Activated naive CD8-positive, alpha-beta T cell (primary cell): ENCODE results near the gene PRTG.
"Not testable (repeated sequence)": the region's sequence is repeated elsewhere in the genome, so short reads cannot be mapped to it uniquely, and the experiment has no call there.

Experiments
- H3K27ac Mint-ChIP-seq: one replicate; pipeline ENCODE4 v1.8.0; 2021; ENCODE audit warnings: mixed read lengths
- H3K27me3 Mint-ChIP-seq: one replicate; pipeline ENCODE4 v1.8.0; 2021; ENCODE audit warnings: mixed read lengths
- H3K36me3 Mint-ChIP-seq: one replicate; pipeline ENCODE4 v1.8.0; 2021; ENCODE audit warnings: mixed read lengths
- H3K4me1 Mint-ChIP-seq: one replicate; pipeline ENCODE4 v1.8.0; 2021; ENCODE audit warnings: low read depth, mixed read lengths
- H3K4me3 Mint-ChIP-seq: one replicate; pipeline ENCODE4 v1.8.0; 2021; ENCODE audit warnings: mild to moderate bottlenecking, mixed read lengths
- H3K9me3 Mint-ChIP-seq: one replicate; pipeline ENCODE4 v1.8.0; 2021; ENCODE audit warnings: low read depth, mixed read lengths

PRTG gene

DNA sequence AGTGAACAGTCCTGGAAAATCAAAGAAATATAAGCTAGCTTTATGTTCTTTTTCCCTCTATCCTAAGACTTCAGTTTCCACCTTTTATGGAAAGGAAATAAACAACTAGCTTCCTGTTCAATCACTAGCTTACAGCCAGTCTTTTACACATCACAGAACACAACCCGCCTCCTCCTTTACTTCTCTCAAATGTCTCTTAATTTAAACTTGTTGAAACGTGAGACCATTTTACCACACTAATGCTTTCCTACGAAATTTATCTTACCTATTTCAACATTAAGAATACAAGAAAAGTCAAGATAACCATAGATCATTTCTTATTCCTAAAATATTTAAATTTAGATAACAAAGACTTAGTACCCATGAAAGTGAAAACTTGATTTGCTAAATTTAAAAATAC, 6.2 kb downstream of the PRTG start:
- Mint-ChIP-seq H3K27me3 (peaks cover 16% of the 10 kb centered on the region), H3K27ac (no peak overlapping the region), H3K4me1 (no peaks in the 10 kb centered on the region), H3K4me3 (no peak overlapping the region), H3K9me3 (no peaks in the 10 kb centered on the region), H3K36me3 (no peaks in the 10 kb centered on the region)

DNA sequence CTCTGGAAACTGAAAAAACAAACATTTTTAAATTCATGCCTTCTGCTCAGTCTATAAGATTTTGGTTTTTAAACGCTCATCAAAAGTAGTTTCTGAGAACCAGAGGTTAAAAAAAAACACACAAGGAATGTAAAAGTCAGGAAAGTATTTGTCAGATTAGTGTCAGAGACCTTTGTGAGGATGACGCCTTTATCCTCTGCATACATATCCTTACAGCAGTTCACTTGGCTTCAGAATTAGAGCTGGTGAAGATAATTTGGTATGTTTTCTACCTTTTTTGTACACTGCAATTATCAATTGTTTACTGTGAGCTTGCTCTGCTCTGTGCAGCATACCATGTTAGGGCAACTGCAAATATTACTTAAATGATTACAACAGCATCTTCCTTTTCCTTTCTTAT, 8.3 kb downstream of the PRTG start:
- Mint-ChIP-seq H3K4me3 (no peak overlapping the region), H3K27ac (no peak overlapping the region), H3K4me1 (no peaks in the 10 kb centered on the region), H3K36me3 (no peaks in the 10 kb centered on the region), H3K9me3 (no peaks in the 10 kb centered on the region), H3K27me3 (peaks cover 19% of the 10 kb centered on the region)

DNA sequence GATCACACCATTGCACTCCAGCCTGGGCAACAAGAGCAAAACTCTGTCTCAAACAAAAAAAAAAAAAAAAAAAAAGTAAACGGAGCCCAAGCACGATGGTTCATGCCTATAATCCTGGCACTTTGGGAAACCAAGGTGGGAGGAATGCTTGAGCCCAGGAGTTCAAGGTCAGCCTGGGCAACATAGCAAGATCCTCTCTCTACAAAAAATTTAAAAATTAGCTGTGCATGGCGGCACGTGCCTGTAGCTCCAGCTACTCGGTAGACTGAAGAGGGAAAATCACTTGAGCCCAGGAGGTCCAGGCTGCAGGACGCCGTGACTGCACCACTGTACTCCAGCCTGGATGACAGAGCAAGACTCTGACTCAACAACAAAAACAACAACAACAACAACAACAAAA, 9.5 kb downstream of the PRTG start:
- H3K4me3 Mint-ChIP-seq, H3K4me1 Mint-ChIP-seq, H3K9me3 Mint-ChIP-seq, H3K27ac Mint-ChIP-seq, H3K36me3 Mint-ChIP-seq: not testable (repeated sequence)
- H3K27me3 Mint-ChIP-seq: peaks cover 15% of the 10 kb centered on the region

DNA sequence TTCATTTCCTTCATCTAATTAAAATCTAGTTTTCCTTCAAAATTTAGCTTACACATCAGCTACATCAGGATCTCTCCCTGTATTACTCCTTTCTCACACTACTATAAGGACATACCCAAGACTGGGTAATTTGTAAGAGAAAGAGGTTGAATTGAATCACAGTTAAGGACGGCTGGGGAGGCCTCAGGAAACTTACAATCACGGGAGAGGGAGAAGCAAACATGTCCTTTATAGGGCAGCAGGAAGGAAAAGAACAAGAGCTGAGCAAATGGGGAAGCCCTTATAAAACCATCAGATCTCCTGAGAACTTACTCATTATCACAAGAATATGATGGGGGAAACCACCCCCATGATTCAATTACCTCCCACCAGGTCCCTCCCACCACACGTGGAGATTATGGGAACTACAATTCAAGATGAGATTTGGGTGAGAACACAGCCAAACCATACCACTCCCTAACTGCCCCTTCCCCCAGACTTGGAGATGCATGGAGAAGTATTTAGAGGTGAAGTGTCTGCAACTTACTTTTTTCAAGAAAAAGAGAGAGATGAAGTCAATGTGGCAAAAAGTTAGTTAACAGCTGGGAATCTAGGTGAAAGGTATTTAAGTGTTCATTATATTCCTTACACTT, 21.3 kb downstream of the PRTG start:
- H3K4me3 Mint-ChIP-seq: no peak overlapping the region
- no peaks in the 10 kb centered on the region for H3K4me1 Mint-ChIP-seq
- peaks cover 6% of the 10 kb centered on the region for H3K36me3 Mint-ChIP-seq
- no peak overlapping the region for H3K27ac Mint-ChIP-seq
- peaks cover 20% of the 10 kb centered on the region for H3K27me3 Mint-ChIP-seq
- H3K9me3 Mint-ChIP-seq: peaks cover 3% of the 10 kb centered on the region

DNA sequence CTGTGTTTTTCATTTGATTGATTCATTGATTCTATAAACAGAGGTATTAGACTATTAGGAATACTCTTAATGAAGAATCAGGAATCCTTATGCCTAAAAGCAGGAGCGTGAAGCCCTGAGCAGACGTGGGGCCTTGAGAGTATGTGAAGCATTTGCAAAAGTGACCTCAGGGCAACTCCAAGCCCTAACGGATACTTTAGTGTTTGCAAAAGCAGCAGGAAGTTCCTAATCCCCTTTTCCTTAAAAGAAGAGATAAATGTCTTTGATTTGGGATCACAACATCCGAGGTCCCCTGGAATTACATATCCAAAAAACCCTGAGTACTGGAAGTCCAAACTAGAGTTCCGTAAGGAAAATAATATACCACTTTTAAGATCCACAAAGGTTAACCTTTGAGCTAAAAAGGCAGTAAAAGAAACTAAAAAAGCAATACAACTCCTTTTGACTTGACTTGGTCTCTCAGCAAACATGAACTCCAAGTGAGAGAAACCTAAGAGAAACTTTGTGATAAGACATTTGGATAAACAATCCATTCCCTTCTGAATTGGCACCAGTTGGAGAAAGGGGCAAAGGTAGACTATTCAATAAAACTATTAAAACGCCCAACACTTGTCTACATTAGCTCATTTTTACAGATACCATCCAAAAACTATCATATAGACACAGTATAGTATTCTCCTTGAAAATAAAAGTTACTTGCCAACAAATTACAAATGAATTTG, 27.4 kb downstream of the PRTG start:
- Mint-ChIP-seq H3K27me3 (peaks cover 7% of the 10 kb centered on the region), H3K36me3 (peaks cover 6% of the 10 kb centered on the region)

DNA sequence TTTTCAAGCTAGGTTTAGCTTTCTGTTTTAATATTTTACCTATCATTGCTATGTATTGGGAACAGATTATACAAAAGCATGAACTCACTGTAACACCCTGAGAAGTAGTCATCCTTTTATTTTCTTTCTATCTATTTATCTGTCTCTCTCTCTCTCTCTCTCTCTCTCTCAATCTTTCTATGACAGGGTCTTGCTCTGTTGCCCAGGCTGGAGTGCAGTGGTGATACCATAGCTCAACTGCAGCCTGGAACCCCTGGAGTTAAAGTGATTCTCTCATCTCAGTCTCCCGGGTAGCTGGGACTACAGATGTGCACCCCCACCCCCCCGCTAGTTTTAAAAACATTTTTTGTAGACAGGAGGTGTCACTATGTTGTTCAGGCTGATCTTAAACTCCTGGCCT, 28.9 kb downstream of the PRTG start:
- Mint-ChIP-seq H3K27ac (no peak overlapping the region), H3K27me3 (peaks cover 7% of the 10 kb centered on the region), H3K4me1 (no peaks in the 10 kb centered on the region), H3K36me3 (peaks cover 8% of the 10 kb centered on the region), H3K4me3 (no peak overlapping the region), H3K9me3 (no peaks in the 10 kb centered on the region)

More for the DNA sequence above, 27.4 kb downstream of the PRTG start:
- no peaks in the 10 kb centered on the region for H3K4me1 Mint-ChIP-seq
- H3K27ac Mint-ChIP-seq: no peak overlapping the region
- H3K4me3 Mint-ChIP-seq: no peak overlapping the region
- H3K9me3 Mint-ChIP-seq: no peaks in the 10 kb centered on the region

DNA sequence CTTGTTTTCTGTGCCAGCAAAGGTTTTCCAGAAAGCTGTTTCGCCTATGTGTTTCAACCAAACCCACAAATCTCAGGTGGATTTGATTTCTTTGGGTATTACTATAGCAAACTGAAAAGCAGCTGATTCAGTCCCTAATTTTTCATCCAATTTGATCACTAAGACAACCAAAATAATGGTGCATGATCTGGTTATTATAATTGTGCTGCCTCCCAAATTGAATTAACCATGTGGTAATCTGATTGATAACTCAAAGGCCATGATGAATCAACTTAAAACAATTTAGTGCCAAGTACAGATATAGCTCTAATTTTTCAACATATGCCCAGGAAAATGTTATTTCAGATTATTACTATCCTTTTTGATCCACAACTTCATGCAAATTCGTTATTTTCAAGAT, 30.6 kb downstream of the PRTG start:
- H3K27me3 Mint-ChIP-seq: peaks cover 7% of the 10 kb centered on the region
- no peaks in the 10 kb centered on the region for H3K9me3 Mint-ChIP-seq
- no peak overlapping the region for H3K27ac Mint-ChIP-seq
- H3K4me3 Mint-ChIP-seq: no peak overlapping the region
- H3K4me1 Mint-ChIP-seq: no peaks in the 10 kb centered on the region
- peaks cover 8% of the 10 kb centered on the region for H3K36me3 Mint-ChIP-seq

DNA sequence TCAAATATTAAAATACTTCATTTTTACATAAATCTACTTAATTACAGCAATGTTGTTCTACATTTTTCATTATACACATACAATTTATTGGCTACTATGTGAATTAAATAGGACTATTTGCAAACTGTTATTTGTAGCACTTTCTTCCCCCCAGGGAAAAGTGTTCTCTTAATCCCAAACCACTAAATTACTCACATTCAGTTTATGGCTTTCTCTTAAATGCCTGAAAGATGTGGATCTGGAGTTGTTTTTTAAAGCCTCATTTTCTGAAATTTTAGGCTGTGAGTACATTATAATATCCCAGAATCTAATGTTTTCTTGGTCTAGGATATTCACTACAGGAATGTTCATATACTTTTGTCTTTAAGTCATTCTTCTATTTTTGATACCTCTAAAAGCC, 32.7 kb downstream of the PRTG start:
- no peak overlapping the region for H3K4me3 Mint-ChIP-seq
- peaks cover 8% of the 10 kb centered on the region for H3K36me3 Mint-ChIP-seq
- no peak overlapping the region for H3K27ac Mint-ChIP-seq
- peaks cover 7% of the 10 kb centered on the region for H3K27me3 Mint-ChIP-seq
- no peaks in the 10 kb centered on the region for H3K9me3 Mint-ChIP-seq
- no peaks in the 10 kb centered on the region for H3K4me1 Mint-ChIP-seq

DNA sequence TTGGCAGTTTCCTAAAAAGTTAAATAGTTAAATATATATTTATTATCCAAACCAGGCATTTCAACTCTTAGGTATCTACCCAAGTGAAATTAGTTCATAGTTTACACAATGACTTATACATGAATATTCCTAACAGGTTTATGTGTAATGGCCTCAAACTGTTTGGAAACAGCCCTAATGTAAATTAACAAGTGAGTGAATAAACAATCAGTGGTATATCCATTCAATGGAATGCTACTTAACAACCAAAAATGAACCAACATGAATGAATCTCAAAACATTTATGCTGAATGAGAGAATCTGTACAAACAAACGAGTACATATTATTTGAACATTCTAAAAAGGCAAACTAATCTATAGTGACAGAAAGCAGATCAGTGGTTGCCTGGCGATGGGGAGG, 33.5 kb downstream of the PRTG start:
- Mint-ChIP-seq H3K27me3 (peaks cover 7% of the 10 kb centered on the region), H3K27ac (no peak overlapping the region), H3K36me3 (peaks cover 8% of the 10 kb centered on the region), H3K4me3 (no peak overlapping the region), H3K9me3 (no peaks in the 10 kb centered on the region), H3K4me1 (no peaks in the 10 kb centered on the region)

DNA sequence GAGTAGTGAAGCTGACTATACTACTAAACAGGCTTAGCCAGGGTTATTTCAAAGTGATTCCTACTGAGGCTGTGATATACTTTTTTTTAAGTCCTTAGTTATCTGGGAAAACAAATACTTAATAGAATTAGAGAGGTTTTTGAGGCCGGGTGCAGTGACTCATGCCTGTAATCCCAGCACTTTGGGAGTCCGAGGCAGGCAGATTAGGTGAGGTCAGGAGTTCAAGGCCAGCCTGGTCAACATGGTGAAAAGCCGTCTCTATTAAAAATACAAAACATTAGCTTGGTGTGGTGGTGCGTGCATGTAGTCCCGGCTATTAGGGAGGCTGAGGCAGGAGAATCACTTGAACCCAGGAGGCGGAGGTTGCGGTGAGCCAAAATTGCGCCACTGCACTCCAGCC, 34.2 kb downstream of the PRTG start:
- Mint-ChIP-seq H3K36me3 (peaks cover 8% of the 10 kb centered on the region), H3K4me1 (peaks cover 5% of the 10 kb centered on the region), H3K9me3 (no peaks in the 10 kb centered on the region), H3K27ac (no peak overlapping the region), H3K27me3 (peaks cover 7% of the 10 kb centered on the region), H3K4me3 (no peak overlapping the region)

DNA sequence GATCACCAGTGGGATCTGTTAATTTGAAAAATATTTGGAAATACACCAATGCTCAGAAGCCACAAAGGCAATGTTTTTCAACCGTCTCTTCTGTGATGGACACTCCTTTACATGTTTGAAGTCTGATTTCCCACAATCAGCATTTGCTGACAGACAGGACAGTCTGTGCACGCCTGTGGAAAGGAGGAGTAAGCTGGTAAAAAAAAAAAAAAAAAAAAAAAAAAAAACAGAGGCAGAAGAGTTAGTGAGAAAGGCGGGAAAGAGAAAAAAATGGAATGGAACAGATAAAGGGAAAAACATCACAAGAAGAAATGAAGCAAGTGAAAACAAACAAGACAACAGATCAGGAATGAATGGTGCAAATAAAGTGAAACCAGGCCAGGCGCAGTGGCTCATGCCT, 35.0 kb downstream of the PRTG start:
- no peak overlapping the region for H3K27ac Mint-ChIP-seq
- no peak overlapping the region for H3K4me3 Mint-ChIP-seq
- no peaks in the 10 kb centered on the region for H3K9me3 Mint-ChIP-seq
- peaks cover 7% of the 10 kb centered on the region for H3K27me3 Mint-ChIP-seq
- H3K4me1 Mint-ChIP-seq: peaks cover 5% of the 10 kb centered on the region
- peaks cover 8% of the 10 kb centered on the region for H3K36me3 Mint-ChIP-seq

DNA sequence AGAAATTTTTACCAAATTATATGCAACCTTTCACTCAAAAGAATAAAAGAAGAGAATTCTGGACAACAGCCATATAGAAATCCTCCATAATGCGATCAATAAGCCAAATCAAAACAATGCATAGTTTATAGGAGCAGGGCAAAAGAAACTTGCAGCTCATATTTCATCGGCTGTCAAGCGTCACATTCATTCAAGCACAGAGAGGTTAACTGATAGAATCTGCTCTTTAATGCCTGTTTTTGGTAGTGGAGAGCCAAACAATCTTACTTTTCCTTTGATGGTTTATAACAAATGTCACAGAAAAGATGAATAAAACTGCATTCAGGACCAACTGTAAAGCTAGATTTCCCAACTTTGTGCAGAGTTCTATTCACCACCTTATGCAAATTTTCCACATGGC, 35.4 kb downstream of the PRTG start:
- peaks cover 5% of the 10 kb centered on the region for H3K4me1 Mint-ChIP-seq
- H3K27me3 Mint-ChIP-seq: peaks cover 7% of the 10 kb centered on the region
- H3K27ac Mint-ChIP-seq: no peak overlapping the region
- peaks cover 8% of the 10 kb centered on the region for H3K36me3 Mint-ChIP-seq
- H3K4me3 Mint-ChIP-seq: no peak overlapping the region
- H3K9me3 Mint-ChIP-seq: no peaks in the 10 kb centered on the region

DNA sequence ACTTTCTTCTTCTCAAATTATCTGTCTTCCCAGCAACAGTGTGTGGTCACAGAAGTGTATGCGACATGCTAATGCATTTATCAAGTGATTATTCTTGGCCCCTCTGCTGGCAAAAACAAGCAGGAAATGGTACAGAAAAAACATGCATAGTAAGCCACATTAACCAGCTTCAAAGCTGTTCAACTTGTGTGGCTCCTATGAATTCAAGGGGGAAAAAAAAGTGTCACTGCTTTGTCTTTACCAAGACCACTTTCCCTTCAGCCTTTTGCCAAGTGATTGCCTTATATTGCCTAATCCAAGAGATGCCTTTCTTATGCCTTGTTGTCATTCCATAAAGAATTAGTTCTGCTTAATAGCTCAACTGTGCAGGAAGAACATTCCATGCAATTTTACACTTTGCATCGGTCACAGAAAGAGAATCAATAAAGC, 39.1 kb downstream of the PRTG start:
- no peaks in the 10 kb centered on the region for H3K9me3 Mint-ChIP-seq
- H3K27me3 Mint-ChIP-seq: peaks cover 2% of the 10 kb centered on the region
- H3K4me3 Mint-ChIP-seq: no peak overlapping the region
- H3K27ac Mint-ChIP-seq: no peak overlapping the region
- H3K4me1 Mint-ChIP-seq: peaks cover 5% of the 10 kb centered on the region
- H3K36me3 Mint-ChIP-seq: no peaks in the 10 kb centered on the region

DNA sequence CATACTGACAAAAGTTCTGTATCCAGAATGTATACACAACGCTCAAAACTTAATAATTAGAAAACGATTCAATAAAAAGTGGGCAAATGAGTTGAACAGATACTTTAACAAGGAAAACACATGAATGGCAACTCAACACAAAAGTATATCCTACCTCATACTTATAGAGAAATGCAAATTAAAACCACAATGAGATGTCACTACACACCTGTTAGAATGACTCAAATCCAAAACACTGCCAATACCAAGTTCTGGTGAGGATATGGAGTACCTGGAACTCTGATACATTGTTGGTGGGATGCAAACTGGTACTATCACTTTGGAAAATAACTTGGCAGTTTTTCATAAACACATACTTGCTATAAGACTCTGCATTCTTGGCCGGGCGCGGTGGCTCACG, 42.1 kb downstream of the PRTG start:
- Mint-ChIP-seq H3K9me3 (no peaks in the 10 kb centered on the region), H3K4me3 (no peak overlapping the region), H3K27ac (no peak overlapping the region), H3K27me3 (peaks cover 5% of the 10 kb centered on the region), H3K36me3 (no peaks in the 10 kb centered on the region), H3K4me1 (peaks cover 5% of the 10 kb centered on the region)

DNA sequence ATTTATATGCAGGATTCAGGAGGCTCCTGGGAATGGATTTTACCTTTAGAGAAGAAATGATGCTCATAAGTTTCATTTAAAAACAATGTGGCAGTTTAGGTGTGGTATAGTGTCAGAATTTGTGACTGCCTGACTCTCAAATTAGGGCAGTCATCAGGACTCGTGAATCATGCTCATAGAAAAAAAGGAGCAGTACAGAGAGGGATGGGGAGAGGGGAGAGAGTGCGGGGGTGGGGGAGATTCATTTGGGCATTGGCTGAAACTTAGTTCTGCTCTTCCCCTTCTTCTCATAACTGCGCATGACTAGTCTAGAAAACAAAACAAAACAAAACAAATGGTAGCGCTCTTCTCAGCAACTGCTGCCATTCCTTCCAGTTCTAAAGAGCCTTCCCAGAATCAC, 44.3 kb downstream of the PRTG start:
- H3K27ac Mint-ChIP-seq: no peak overlapping the region
- H3K4me1 Mint-ChIP-seq: peaks cover under 1% of the 10 kb centered on the region
- H3K4me3 Mint-ChIP-seq: no peak overlapping the region
- H3K36me3 Mint-ChIP-seq: no peaks in the 10 kb centered on the region
- no peaks in the 10 kb centered on the region for H3K9me3 Mint-ChIP-seq
- peaks cover 5% of the 10 kb centered on the region for H3K27me3 Mint-ChIP-seq

DNA sequence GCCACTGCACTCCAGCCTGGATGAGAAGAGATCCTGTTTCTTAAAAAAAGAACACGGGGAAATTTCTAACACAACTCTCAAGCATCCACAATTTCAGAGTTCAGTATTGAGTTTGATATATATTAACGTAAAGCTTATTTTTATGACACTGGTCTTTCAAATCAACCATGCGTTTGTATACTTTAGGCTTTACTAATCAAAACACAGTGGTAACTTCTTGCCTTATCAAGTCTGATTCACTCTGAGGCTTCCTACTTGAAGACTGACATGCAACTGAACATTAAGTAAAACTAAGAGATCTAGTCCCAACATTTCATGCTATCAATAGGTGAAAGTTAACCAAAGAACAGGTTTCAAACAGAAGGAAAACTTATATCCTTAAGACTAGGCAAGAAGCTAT, 46.7 kb downstream of the PRTG start:
- H3K4me1 Mint-ChIP-seq: no peaks in the 10 kb centered on the region
- peaks cover 5% of the 10 kb centered on the region for H3K27me3 Mint-ChIP-seq
- H3K27ac Mint-ChIP-seq: no peak overlapping the region
- no peak overlapping the region for H3K4me3 Mint-ChIP-seq
- no peaks in the 10 kb centered on the region for H3K36me3 Mint-ChIP-seq
- H3K9me3 Mint-ChIP-seq: no peaks in the 10 kb centered on the region
